Natural killer cell (primary cell): ENCODE data around the gene BORCS5. TPM values are rescaled to one million over a fixed set of nuclear protein-coding genes. Genes with fewer than 3 reads are reported as not detected.

Experiments used
- ATAC-seq, 3 donors: fragments of 150-1000 bp in 2 of 3; fragments of 200-7000 bp in 1 of 3; cut with Tn5 transposase; 1 replicate in 1 of 3; 2 replicates in 2 of 3; pipeline ENCODE4 v1.10.0; 2021; ENCODE audit warnings: mild to moderate bottlenecking in 2 of 3, moderate library complexity in 2 of 3
- DNase-seq, 2 donors: peaks; one replicate each; pipeline versions ENCODE4 v3.0.0 to v3.0.0-alpha.2; 2013 to 2021; ENCODE audit warnings: mixed read lengths in 1 of 2
- H3K27ac ChIP-seq: one replicate; pipeline ENCODE4 v1.5.1; 2013; ENCODE audit warnings: mild to moderate bottlenecking, low read length
- H3K27me3 ChIP-seq: one replicate; pipeline ENCODE4 v1.6.1; 2013; ENCODE audit warnings: low read length; ENCODE audit not compliant: control insufficient read depth, insufficient read depth
- H3K36me3 ChIP-seq: one replicate; pipeline ENCODE4 v1.6.1; 2013; ENCODE audit warnings: low read length; ENCODE audit not compliant: control insufficient read depth, insufficient read depth
- H3K4me1 ChIP-seq: one replicate; pipeline ENCODE4 v1.6.1; 2013; ENCODE audit warnings: low read length; ENCODE audit not compliant: control insufficient read depth, insufficient read depth
- H3K4me3 ChIP-seq: one replicate; pipeline ENCODE4 v1.5.1; 2013; ENCODE audit warnings: low read length
- H3K9me3 ChIP-seq: one replicate; pipeline ENCODE4 v1.6.1; 2013; ENCODE audit warnings: low read length; ENCODE audit not compliant: control insufficient read depth, insufficient read depth
- H3K27ac Mint-ChIP-seq, 2 donors: one replicate each; pipeline ENCODE4 v1.8.0; 2022; ENCODE audit warnings: mild to moderate bottlenecking in 2 of 2, mixed read lengths in 2 of 2, moderate library complexity in 1 of 2
- H3K27me3 Mint-ChIP-seq, 2 donors: one replicate each; pipeline ENCODE4 v1.8.0; 2022; ENCODE audit warnings: low read depth in 2 of 2, mixed read lengths in 2 of 2
- H3K36me3 Mint-ChIP-seq: one replicate; pipeline ENCODE4 v1.8.0; 2022; ENCODE audit warnings: mixed read lengths
- H3K4me1 Mint-ChIP-seq, 2 donors: one replicate each; pipeline ENCODE4 v1.8.0; 2022; ENCODE audit warnings: mixed read lengths in 2 of 2
- H3K4me3 Mint-ChIP-seq: one replicate; pipeline ENCODE4 v1.8.0; 2022; ENCODE audit warnings: mild to moderate bottlenecking, moderate library complexity, mixed read lengths
- H3K9me3 Mint-ChIP-seq, 2 donors: one replicate each; pipeline ENCODE4 v1.8.0; 2022; ENCODE audit warnings: mixed read lengths in 2 of 2
- CTCF ChIP-seq: fragments of 200-600 bp; IDR thresholded peaks from one replicate; pipeline ENCODE4 v1.8.0; 2022; ENCODE audit warnings: antibody characterized with exemption
- WGBS: methylation state at CpG from one replicate; pipeline ENCODE4 v1.1.7; 2013; ENCODE audit warnings: missing lambda C conversion rate; ENCODE audit not compliant: insufficient coverage; 5-methylcytosine and 5-hydroxymethylcytosine counted together
- intact Hi-C: fragments of 100-400 bp; cut with micrococcal nuclease; formaldehyde crosslinking; loops from one replicate; pipeline ENCODE4 v1.14.2; 2022
- total RNA-seq, 4 donors: library from RNA; stranded (reverse); fragments of 120-200 nt in 1 of 4; gene quantifications; one replicate each; pipeline versions ENCODE4 v1.2.3 to v1.2.4, GENCODE V29; 2013 to 2022

BORCS5 gene
- total RNA-seq, 3 donors from 2014 or later (not counting 1 experiment from before 2014, with no cell fraction given), result 28.5 to 32.8 (median 29.2) TPM

DNA sequence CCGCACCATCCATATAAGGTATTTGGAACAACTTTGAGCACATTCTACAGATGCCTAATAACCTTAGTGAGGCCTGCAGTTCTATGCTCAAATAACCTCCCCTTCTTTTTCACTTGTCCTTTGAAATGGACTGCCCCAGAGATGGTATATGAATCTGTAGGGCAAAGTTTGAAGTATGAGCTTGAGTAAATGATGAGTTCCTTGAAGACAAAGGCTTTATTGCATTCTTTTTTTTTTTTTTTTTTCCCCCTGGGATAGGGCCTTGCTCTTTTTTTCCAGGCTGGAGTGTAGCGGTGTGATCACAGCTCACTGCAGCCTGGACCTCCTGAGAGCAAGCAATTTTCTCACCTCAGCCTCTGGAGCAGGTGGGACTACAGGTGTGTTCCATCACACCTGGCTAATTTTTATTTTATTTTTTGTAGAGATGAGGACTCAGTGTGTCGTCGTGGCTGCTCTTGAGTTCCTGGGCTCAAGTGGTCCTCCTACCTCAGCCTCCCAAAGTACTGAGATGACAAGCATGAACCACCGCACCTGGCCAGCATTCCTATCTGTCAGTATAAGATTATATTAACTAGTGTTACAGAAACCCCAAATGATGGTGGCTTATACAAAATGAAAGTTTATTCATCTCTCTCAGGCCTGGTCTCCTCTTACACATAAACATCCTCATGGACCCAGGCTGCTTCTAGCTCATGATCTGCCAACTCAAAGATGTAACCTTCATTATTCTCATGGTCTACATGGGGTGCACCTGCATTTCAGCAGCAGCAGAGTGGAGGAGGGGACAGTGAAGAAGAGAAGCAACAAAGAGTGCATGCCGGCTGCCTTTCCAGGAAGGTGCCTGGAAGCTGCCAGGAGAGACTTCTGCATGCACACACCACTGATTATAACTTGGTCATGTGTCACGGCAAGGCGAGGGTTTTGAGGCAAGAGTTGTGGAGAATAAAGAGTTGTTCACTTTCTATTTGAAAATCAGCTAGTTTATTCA is 104.4 kb downstream of the BORCS5 start:
- WGBS, result 85% methylated on average over 8 of the region's 8 CpGs
- intact Hi-C loops, result no loop called here
- Histone ChIP-seq H3K27me3 (no peaks in the 10 kb centered on the region), H3K36me3 (no peaks in the 10 kb centered on the region), H3K9me3 (no peaks in the 10 kb centered on the region), H3K4me1 (peaks cover 19% of the 10 kb centered on the region), H3K4me3 (no peak overlapping the region), H3K27ac (no peak overlapping the region)
- Mint-ChIP-seq H3K27me3 (no peaks in the 10 kb centered on the region), H3K4me1 (peaks cover 2 to 8% of the 10 kb centered on the region in 2 donors), H3K4me3 (no peak overlapping the region), H3K27ac (no peak overlapping the region), H3K36me3 (no peaks in the 10 kb centered on the region), H3K9me3 (no peaks in the 10 kb centered on the region)
- ATAC-seq (no peak), DNase-seq (no peak)
- no peak for TF ChIP-seq CTCF

DNA sequence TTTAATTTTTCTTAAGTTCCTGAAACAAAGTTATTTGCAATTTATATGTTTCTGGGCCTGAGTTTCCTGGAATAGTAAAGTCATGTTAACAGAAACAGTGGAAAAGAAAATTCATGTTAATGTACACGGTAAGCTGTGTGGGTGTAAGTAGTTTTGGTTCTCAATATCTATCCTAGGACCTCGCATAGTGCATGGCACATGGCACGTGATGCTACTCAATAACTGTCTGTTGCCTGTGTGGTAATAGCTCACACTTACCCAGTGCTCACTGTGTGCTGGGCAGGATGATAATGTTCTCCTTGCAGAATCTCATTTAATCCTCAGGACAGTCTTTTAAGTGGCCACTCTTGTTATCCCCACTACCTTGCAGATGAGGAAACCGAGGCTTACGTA is 105.0 kb downstream of the BORCS5 start:
- Mint-ChIP-seq H3K27ac (no peak overlapping the region), H3K9me3 (no peaks in the 10 kb centered on the region), H3K27me3 (no peaks in the 10 kb centered on the region), H3K4me3 (no peak overlapping the region), H3K4me1 (peaks cover 7 to 15% of the 10 kb centered on the region in 2 donors), H3K36me3 (no peaks in the 10 kb centered on the region)
- H3K4me3 ChIP-seq, result no peak overlapping the region
- WGBS, result 78% methylated on average over 5 of the region's 5 CpGs
- no peaks in the 10 kb centered on the region for H3K36me3 ChIP-seq
- no peaks in the 10 kb centered on the region for H3K9me3 ChIP-seq
- H3K27me3 ChIP-seq, result no peaks in the 10 kb centered on the region
- ATAC-seq (no peak), DNase-seq (no peak)
- TF ChIP-seq CTCF, result no peak
- H3K4me1 ChIP-seq, result peaks cover 24% of the 10 kb centered on the region
- intact Hi-C loops, result no loop called here
- no peak overlapping the region for H3K27ac ChIP-seq

- intact Hi-C loops, result no loop called here
- DNase-seq, result no peak
Observed at GRCh38 chr12:12465522-12465921, 108.6 kb downstream of the BORCS5 start.

More at GRCh38 chr12:12465522-12465921, 108.6 kb downstream of the BORCS5 start:
- Histone ChIP-seq H3K4me3 (no peak overlapping the region), H3K4me1 (peaks cover 40% of the 10 kb centered on the region), H3K27ac (peak overlapping the region; percentile 71), H3K27me3 (no peaks in the 10 kb centered on the region), H3K36me3 (peaks cover 6% of the 10 kb centered on the region), H3K9me3 (no peaks in the 10 kb centered on the region)
- H3K27ac Mint-ChIP-seq, result peak overlapping the region in 1 of 2 donors; percentile 80
- 96% methylated on average over 20 of the region's 20 CpGs for WGBS
- no peak overlapping the region for H3K4me3 Mint-ChIP-seq
- H3K36me3 Mint-ChIP-seq, result no peaks in the 10 kb centered on the region
- no peak for TF ChIP-seq CTCF
- H3K4me1 Mint-ChIP-seq, result peaks cover 27 to 34% of the 10 kb centered on the region in 2 donors
- H3K27me3 Mint-ChIP-seq, result no peaks in the 10 kb centered on the region
- no peaks in the 10 kb centered on the region for H3K9me3 Mint-ChIP-seq
- no peak for ATAC-seq
